HG03103 (cell line): ENCODE results near the gene LCNL1.

Source experiments
- ATAC-seq: cut with Tn5 transposase; IDR thresholded peaks from one replicate; pipeline ENCODE4 v1.9.1; 2021; ENCODE audit warnings: low read depth; ENCODE audit not compliant: unreplicated experiment

The LCNL1 gene

GRCh38 chr9:137034709-137035506, 52.1 kb downstream of the LCNL1 start:
- ATAC-seq: no peak
